ENCODE measurements around the gene CXXC4.

The CXXC4 gene

DNA sequence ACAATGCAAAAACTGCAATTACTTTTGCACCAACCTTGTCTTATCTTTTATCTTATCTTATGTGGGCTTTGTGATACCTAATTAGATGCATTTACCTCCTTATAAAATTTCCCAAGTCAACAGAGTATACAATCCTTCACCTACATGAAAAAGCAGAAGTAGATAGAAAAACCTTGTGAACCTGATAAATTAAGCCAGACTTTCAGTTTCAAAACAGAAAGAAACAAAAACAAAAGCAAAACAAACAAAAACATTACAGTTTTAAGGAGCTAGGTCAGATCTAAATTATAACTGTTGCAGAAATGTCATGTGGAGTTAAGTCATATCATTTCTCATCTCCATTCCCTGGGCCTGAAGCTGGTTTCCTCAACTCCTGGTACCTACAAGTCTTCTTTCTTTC lies 24.9 kb upstream of the CXXC4 start:
- H3K4me3 ChIP-seq (ENCODE audit: low read depth, low read length) = no peak overlapping the region
- TF ChIP-seq, protein P1, sequence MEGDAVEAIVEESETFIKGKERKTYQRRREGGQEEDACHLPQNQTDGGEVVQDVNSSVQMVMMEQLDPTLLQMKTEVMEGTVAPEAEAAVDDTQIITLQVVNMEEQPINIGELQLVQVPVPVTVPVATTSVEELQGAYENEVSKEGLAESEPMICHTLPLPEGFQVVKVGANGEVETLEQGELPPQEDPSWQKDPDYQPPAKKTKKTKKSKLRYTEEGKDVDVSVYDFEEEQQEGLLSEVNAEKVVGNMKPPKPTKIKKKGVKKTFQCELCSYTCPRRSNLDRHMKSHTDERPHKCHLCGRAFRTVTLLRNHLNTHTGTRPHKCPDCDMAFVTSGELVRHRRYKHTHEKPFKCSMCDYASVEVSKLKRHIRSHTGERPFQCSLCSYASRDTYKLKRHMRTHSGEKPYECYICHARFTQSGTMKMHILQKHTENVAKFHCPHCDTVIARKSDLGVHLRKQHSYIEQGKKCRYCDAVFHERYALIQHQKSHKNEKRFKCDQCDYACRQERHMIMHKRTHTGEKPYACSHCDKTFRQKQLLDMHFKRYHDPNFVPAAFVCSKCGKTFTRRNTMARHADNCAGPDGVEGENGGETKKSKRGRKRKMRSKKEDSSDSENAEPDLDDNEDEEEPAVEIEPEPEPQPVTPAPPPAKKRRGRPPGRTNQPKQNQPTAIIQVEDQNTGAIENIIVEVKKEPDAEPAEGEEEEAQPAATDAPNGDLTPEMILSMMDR (IDR thresholded peaks at IDR 0.05; ENCODE audit: borderline replicate concordance, insufficient read depth, low read depth, low read length) = no peak

DNA sequence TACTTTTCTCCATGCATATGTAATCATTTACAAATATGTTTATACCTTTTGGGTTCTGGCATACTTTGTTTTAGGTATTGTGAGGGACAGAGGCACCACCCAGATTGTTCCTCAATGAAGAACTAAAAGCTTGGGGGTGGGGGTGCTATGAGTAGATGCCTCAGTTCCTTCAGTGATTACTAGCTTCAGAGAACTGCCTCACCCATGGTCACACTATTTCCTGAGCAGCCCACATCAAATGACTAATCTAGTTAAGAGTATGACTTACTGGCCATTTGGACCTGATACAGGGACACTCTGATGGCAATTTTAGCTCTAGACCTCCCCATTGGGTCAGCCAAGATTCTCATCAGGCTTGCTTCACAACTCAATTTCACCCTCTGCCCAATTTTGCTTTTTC lies 22.2 kb upstream of the CXXC4 start:
- H3K4me3 ChIP-seq (ENCODE audit: low read depth, low read length) = no peak overlapping the region

DNA sequence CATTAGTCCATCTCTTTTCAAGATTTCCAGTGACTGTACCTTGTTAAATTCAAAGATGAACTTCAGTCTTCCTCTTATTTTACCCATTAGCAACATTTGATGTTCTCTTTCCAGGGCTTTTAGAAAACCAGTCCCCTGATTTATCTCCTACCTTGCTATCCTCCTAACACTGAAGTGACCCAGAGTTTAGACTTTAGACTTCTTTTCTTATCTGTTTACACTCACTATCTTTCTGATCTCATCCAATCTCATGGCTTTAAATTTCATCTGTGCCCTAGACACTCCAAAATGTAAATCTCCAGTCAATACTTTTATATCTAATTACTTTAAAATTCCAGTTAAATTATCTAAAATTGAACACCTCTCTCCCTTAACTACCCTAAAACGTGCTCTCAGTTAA lies 13.5 kb upstream of the CXXC4 start:
- no peak overlapping the region for H3K4me3 ChIP-seq (ENCODE audit: low read depth, low read length)
- TF ChIP-seq, protein P1 (IDR thresholded peaks at IDR 0.05; ENCODE audit: borderline replicate concordance, insufficient read depth, low read depth, low read length) = no peak

More for the DNA sequence above, 22.2 kb upstream of the CXXC4 start:
- TF ChIP-seq, protein P1 (IDR thresholded peaks at IDR 0.05; ENCODE audit: borderline replicate concordance, insufficient read depth, low read depth, low read length) = no peak

DNA sequence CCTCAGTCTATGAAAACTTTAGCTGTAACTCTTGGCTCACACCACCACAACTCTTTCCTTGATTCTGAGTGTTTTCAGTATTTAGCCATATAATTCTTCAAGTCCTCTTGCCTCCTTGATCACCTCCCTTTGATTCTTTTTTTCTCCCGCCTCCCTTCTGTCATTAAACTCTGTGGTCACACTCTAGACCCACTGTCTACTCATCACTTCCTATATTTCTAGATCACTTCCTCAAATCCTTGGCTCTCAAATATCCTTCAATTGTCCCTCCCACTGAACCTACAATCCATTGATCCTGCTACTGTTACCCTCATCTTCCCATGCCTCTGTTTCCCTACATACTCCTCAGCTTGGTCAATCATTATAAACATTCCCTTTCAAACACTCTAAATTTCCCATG lies 12.4 kb upstream of the CXXC4 start:
- no peak overlapping the region for H3K4me3 ChIP-seq (ENCODE audit: low read depth, low read length)
- TF ChIP-seq, protein P1 (IDR thresholded peaks at IDR 0.05; ENCODE audit: borderline replicate concordance, insufficient read depth, low read depth, low read length) = no peak

DNA sequence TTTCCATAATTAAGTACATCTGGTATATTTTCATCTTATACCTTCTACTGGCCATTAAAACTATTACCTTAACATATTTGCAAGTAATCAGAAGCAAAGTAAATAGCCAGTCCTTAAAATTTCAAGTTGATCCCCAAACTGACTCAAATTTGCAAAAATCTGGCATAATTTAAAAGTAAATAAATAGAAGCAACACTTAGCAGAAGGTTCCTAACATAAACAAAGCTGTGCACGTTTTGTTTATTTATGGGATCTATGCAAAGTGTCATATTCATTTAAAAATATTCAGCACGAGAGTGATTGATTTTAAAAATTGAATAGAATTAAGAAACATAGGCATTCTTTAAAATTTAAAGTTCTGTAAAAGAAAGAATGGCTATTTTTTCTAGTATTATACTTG lies 9.8 kb upstream of the CXXC4 start:
- H3K4me3 ChIP-seq (ENCODE audit: low read depth, low read length) = no peak overlapping the region
- TF ChIP-seq, protein P1 (IDR thresholded peaks at IDR 0.05; ENCODE audit: borderline replicate concordance, insufficient read depth, low read depth, low read length) = no peak

DNA sequence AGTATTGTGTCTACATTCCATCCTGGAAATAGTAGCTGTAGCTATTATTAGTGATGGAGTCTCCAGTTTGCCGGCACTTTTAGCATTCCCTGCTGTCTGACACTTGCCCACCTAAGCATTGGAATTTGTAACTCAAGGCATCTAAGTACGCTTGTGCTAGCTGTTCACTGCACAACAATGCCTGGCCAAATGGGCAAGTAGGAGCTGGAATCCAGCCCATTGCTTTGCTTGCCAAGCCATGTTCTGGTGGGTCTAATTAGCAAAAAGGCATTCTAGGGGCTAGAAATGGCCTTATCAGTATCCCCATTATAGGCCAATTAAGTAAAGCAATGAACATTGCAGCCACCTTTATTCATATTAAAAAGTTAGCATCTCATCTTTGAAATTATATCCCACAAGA lies 7.8 kb upstream of the CXXC4 start:
- TF ChIP-seq, protein P1 (IDR thresholded peaks at IDR 0.05; ENCODE audit: borderline replicate concordance, insufficient read depth, low read depth, low read length) = no peak
- no peak overlapping the region for H3K4me3 ChIP-seq (ENCODE audit: low read depth, low read length)

DNA sequence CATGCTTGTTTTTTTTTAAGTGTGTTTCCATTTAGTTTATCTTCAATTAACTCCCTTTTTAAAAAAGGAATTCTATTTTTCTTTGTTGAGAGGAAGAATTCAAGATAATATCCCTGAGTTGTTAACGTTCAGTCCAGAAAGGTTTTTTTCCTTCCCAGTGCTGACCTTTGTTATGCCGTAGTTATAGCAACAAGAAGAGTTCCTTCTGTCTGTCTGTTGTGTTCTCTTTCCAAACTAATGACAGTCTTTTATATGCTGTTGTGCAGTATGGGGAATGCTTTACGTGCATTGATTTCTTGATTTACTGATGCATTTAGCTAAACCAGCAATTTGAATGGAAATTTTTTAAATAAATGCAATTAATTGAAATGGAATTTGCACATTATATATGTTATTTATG lies 6.6 kb upstream of the CXXC4 start:
- TF ChIP-seq, protein P1 (IDR thresholded peaks at IDR 0.05; ENCODE audit: borderline replicate concordance, insufficient read depth, low read depth, low read length) = no peak

More for the DNA sequence above, 6.6 kb upstream of the CXXC4 start:
- no peak overlapping the region for H3K4me3 ChIP-seq (ENCODE audit: low read depth, low read length)
